Measurements from ENCODE around the gene ASNSD1. TPM values are rescaled to one million over a fixed set of nuclear protein-coding genes. Genes with fewer than 3 reads are reported as not detected.
"Not testable (repeated sequence)": the region's sequence is repeated elsewhere in the genome, so short reads cannot be mapped to it uniquely, and the experiment has no call there.

Gene ASNSD1
- total RNA-seq, 1 experiment from 2014 or later = 58.6 TPM

GRCh38 chr2:189674374-189675112 lies 13.3 kb downstream of the ASNSD1 start, which contains the start of gene ANKAR:
ANKAR (plus strand) TSS chr2:189674670; CDS start chr2:189676491, 1,821 bp downstream.
- peak; percentile 75 for DNase-seq (ENCODE audit: low read depth, low spot score)
- in situ Hi-C loops (cut with HindIII; ENCODE audit: low pct_unique_long_range_greater_than_20kb, low sequenced_read_pairs) = no loop called here

DNA sequence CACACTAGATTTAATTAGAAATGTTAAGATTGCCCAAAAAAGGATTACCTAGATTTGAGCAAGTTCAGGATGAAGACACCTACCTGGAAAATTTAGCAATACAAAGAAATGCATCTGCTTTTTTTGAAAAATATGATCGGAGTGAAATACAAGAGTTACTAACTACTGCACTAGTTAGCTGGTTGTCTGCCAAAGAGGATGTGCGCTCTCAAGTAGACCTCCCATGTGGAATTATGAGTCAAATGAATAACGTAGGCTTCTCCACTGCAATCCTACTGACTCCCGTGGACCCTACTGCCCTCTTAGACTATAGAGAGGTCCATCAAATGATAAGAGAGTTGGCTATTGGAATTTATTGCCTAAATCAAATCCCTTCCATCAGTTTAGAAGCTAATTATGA lies 15.2 kb downstream of the ASNSD1 start:
- in situ Hi-C loops (cut with HindIII; ENCODE audit: low pct_unique_long_range_greater_than_20kb, low sequenced_read_pairs) = no loop called here
- DNase-seq (ENCODE audit: low read depth, low spot score) = no peak

DNA sequence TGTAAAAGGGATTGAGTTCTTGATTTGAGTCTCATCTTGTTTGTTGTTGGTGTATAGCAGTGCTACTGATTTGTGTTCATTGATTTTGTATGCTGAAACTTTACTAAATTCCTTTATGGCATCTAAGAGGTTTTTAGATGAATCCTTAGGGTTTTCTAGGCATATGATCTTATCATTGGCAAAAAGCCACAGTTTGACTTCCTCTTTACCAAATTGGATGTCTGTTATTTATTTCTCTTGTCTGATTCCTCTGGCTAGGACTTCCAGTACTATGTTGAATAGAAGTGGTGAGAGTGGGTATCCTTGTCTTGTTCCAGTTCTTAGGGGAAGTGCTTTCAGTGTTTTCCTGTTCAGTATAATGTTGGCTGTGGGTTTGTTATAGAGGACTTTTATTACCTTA lies 18.0 kb downstream of the ASNSD1 start:
- in situ Hi-C loops (cut with HindIII; ENCODE audit: low pct_unique_long_range_greater_than_20kb, low sequenced_read_pairs) = no loop called here

DNA sequence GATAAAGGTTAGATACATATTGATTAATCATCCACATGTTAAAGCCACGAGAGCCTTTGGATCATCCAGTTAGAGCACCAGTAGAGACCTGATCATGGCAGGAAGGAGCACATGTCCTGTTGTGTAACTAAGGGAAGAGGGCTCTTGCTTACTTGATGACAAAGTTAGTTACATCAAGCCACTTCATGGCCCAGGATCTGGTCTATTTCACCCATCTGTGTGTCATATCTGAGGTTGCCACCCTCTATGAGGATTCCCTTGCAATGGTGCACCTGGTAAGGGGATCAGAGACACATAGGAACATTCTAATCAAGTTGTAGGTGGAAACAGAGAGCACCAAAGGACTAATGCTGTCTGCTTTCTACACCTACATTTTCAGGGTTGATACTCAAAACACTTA lies 19.9 kb downstream of the ASNSD1 start:
- DNase-seq (ENCODE audit: low read depth, low spot score) = no peak
- in situ Hi-C loops (cut with HindIII; ENCODE audit: low pct_unique_long_range_greater_than_20kb, low sequenced_read_pairs) = no loop called here

More for the DNA sequence above, 18.0 kb downstream of the ASNSD1 start:
- DNase-seq (ENCODE audit: low read depth, low spot score) = no peak

DNA sequence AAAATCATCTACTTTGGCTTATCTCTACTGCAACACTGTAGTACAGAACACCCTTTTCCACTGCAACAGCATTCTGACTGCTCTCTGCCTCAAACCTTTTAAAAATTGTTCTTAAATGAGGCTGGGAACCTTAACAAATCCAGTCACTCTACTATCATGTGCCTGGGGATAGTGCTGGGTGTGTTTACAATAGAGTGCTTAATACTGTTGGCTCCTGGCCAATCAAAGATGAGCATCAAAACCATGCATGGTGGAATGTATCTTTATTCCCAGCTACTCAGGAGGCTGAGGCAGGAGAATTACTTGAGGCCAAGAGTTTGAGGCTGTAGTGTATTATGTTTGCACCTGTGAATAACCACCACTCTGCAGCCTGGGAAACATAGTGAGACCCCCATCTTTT lies 20.6 kb downstream of the ASNSD1 start:
- peak; percentile 31 for DNase-seq (ENCODE audit: low read depth, low spot score)
- in situ Hi-C loops (cut with HindIII; ENCODE audit: low pct_unique_long_range_greater_than_20kb, low sequenced_read_pairs) = no loop called here

GRCh38 chr2:189683348-189683747 lies 22.1 kb downstream of the ASNSD1 start:
- DNase-seq (ENCODE audit: low read depth, low spot score) = no peak
- in situ Hi-C loops (cut with HindIII; ENCODE audit: low pct_unique_long_range_greater_than_20kb, low sequenced_read_pairs) = no loop called here

DNA sequence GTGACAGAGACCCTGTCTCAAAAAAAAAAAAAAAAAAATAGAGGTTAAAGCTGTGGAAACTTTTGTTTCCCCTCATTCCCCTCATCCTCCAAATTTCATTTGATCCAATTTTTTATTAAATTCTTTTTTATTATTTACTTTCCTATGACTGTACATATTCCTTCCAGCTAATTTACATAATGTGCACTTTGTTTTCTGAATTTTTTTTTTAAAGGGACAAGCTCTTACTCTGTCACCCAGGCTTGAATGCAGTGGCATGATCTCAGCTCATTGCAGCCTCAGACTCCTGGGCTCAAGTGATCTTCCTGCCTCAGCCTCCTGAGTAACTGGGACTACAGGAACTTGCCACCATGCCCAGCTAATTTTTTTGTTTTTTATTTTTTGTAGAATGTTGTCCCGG lies 23.6 kb downstream of the ASNSD1 start:
- DNase-seq (ENCODE audit: low read depth, low spot score) = no peak
- in situ Hi-C loops (cut with HindIII; ENCODE audit: low pct_unique_long_range_greater_than_20kb, low sequenced_read_pairs) = no loop called here

DNA sequence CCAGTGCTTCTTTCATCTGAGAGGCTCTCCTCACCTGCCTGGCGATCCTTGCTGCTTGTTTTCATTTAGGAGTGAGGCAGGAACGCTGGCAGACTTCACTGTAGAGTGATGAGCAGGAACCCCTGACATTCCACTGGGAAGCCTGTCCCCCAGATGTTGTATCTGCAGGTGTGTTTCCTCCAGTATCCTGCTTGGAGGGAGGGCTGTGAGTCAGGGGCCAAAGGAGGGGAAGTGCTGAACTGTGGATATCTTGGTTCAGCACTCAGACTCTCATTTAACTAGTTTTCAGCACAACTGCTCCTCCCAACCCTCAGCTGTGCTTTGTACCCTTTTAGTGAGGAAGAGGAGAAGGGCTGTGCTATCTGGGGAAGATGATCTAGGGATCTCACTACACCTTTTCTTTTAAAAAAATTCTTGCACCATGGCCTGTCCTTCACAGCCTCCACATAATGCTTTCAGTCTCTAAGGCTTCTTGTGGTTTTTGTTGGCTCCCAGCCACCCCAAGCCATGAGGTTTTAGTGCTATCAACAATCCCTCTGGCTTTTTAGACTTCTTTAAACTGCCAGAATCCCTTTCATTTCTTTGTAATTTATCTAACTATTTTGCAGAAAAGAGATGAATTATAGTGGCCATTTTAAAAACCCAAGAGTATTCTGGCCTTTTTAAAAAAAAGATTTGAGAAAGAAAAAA lies 24.4 kb downstream of the ASNSD1 start:
- in situ Hi-C loops (cut with HindIII; ENCODE audit: low pct_unique_long_range_greater_than_20kb, low sequenced_read_pairs) = no loop called here
- DNase-seq (ENCODE audit: low read depth, low spot score) = peak; percentile 47

- DNase-seq (ENCODE audit: low read depth, low spot score); in situ Hi-C loops (cut with HindIII; ENCODE audit: low pct_unique_long_range_greater_than_20kb, low sequenced_read_pairs): not testable (repeated sequence)
These were observed 26.5 kb downstream of the ASNSD1 start for GRCh38 chr2:189687796-189688195.

DNA sequence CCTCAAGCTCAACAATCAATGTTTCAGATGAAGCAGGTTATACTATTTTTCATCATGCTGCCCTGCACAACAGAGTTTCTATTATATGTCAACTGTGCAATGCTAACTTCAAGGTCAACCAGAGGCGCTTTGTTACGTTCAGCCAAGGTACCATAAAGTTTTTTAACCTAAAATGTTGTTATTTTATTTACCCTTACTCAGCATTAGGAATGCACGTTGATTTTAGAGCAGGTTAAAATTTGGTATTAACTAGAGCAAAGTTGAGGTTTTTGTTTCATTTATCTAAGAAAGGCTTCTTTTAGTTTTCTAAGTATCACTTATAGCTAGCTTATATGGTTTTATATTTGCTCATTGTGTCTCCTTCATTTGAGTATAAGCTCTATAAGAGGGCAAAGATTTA lies 35.0 kb downstream of the ASNSD1 start:
- in situ Hi-C loops (cut with HindIII; ENCODE audit: low pct_unique_long_range_greater_than_20kb, low sequenced_read_pairs) = no loop called here
- DNase-seq (ENCODE audit: low read depth, low spot score) = no peak

GRCh38 chr2:189698020-189698887 lies 37.0 kb downstream of the ASNSD1 start:
- peak; percentile 74 for DNase-seq (ENCODE audit: low read depth, low spot score)
- in situ Hi-C loops (cut with HindIII; ENCODE audit: low pct_unique_long_range_greater_than_20kb, low sequenced_read_pairs) = no loop called here

- in situ Hi-C loops (cut with HindIII; ENCODE audit: low pct_unique_long_range_greater_than_20kb, low sequenced_read_pairs) = no loop called here
- no peak for DNase-seq (ENCODE audit: low read depth, low spot score)
These were observed 39.4 kb downstream of the ASNSD1 start for GRCh38 chr2:189700681-189701080.

DNA sequence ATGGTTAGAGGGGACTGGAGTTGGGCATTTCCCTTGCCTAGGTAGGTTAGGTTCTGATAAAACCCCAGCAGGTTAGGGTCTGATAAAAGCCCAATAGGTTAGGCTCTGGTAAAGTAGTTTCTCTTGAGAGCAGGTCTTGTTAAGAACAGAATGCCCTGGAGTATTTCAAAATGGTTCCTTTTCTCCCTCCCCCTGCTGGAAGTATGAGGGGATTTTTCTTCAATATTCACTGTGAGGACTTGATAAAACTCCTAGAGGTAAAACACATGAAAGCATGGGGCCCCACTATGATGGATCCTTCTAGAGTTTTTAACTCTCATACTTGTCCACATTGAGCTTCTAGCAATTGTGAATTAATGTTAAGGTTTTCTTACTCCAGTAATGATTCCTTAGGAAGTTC lies 40.8 kb downstream of the ASNSD1 start:
- DNase-seq (ENCODE audit: low read depth, low spot score) = peak; percentile 42
- in situ Hi-C loops (cut with HindIII; ENCODE audit: low pct_unique_long_range_greater_than_20kb, low sequenced_read_pairs) = no loop called here

GRCh38 chr2:189709501-189710221 lies 48.4 kb downstream of the ASNSD1 start:
- DNase-seq (ENCODE audit: low read depth, low spot score) = no peak
- in situ Hi-C loops (cut with HindIII; ENCODE audit: low pct_unique_long_range_greater_than_20kb, low sequenced_read_pairs) = no loop called here

DNA sequence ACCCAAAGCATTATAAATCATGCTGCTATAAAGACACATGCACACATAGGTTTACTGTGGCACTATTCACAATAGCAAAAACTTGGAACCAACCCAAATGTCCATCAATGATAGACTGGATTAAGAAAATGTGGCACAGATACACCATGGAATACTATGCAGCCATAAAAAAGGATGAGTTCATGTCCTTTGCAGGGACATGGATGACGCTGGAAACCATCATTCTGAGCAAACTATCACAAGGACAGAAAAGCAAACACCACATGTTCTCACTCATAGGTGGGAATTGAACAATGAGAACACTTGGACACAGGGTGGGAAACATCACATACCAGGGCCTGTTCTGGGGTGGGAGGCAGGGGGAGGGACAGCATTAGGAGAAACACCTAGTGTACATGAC lies 56.3 kb downstream of the ASNSD1 start:
- DNase-seq (ENCODE audit: low read depth, low spot score); in situ Hi-C loops (cut with HindIII; ENCODE audit: low pct_unique_long_range_greater_than_20kb, low sequenced_read_pairs): not testable (repeated sequence)

- no peak for DNase-seq (ENCODE audit: low read depth, low spot score)
- in situ Hi-C loops (cut with HindIII; ENCODE audit: low pct_unique_long_range_greater_than_20kb, low sequenced_read_pairs) = no loop called here
These were observed 58.3 kb downstream of the ASNSD1 start for GRCh38 chr2:189719571-189719970.

All from SK-MEL-5 (cell line).